Pulmonary artery endothelial cell (primary cell): Measurements from ENCODE around the gene SCGB1C2. TPM values are rescaled to one million over a fixed set of nuclear protein-coding genes. Genes with fewer than 3 reads are reported as not detected.
"Not testable (repeated sequence)": the region's sequence is repeated elsewhere in the genome, so short reads cannot be mapped to it uniquely, and the experiment has no call there.

Experiments
- DNase-seq: peaks from one replicate; pipeline ENCODE4 v3.0.0-alpha.2; 2011; ENCODE audit warnings: low read depth, low spot score
- total RNA-seq: library from RNA; depleted of rRNA; stranded (reverse); fragments of >200 nt; gene quantifications from 2 replicates; pipeline ENCODE4 v1.2.3, GENCODE V29; 2014

SCGB1C2 gene
- not detected in 2 replicates for total RNA-seq

- not testable (repeated sequence) for DNase-seq
Measured at GRCh38 chr17:137166-137807, at the start of gene SCGB1C2. TSS of gene SCGB1C2 (plus strand) at chr17:137569. CDS start at chr17:137591, 22 bp downstream.

GRCh38 chr17:113111-113510 is 24.3 kb upstream of the SCGB1C2 start:
- not testable (repeated sequence) for DNase-seq

- DNase-seq, result not testable (repeated sequence)
Measured at GRCh38 chr17:118339-118917, 18.9 kb upstream of the SCGB1C2 start.

GRCh38 chr17:133932-134331 is 3.4 kb upstream of the SCGB1C2 start:
- not testable (repeated sequence) for DNase-seq

GRCh38 chr17:134332-134785 is 3.0 kb upstream of the SCGB1C2 start:
- not testable (repeated sequence) for DNase-seq

- not testable (repeated sequence) for DNase-seq
Measured at GRCh38 chr17:135022-135421, 2.3 kb upstream of the SCGB1C2 start.

- DNase-seq, result not testable (repeated sequence)
Measured at GRCh38 chr17:135895-136294, 1.5 kb upstream of the SCGB1C2 start.

GRCh38 chr17:136531-136930 is 838 bp upstream of the SCGB1C2 start:
- not testable (repeated sequence) for DNase-seq

- DNase-seq, result not testable (repeated sequence)
Measured at GRCh38 chr17:139401-140205, 2.2 kb downstream of the SCGB1C2 start.

GRCh38 chr17:142102-142661 is 4.8 kb downstream of the SCGB1C2 start:
- no peak for DNase-seq

GRCh38 chr17:142876-143784 is 5.8 kb downstream of the SCGB1C2 start:
- no peak for DNase-seq

- DNase-seq, result no peak
Measured at GRCh38 chr17:143785-144281, 6.5 kb downstream of the SCGB1C2 start.

- no peak for DNase-seq
Measured at GRCh38 chr17:144936-145670, 7.7 kb downstream of the SCGB1C2 start.

GRCh38 chr17:145671-146541 is 8.5 kb downstream of the SCGB1C2 start:
- DNase-seq, result no peak

GRCh38 chr17:146546-146945 is 9.2 kb downstream of the SCGB1C2 start:
- no peak for DNase-seq

- no peak for DNase-seq
Measured at GRCh38 chr17:146983-147761, 9.8 kb downstream of the SCGB1C2 start.

GRCh38 chr17:147796-148740 is 10.7 kb downstream of the SCGB1C2 start:
- no peak for DNase-seq
